Activated naive CD8-positive, alpha-beta T cell treated with anti-CD3 and anti-CD28 coated beads, Interleukin-2, amount 50 U/mL, for 16 hours (primary cell): Measurements from ENCODE around the gene LPCAT2.

Source experiments
- DNase-seq: peaks from one replicate; pipeline ENCODE4 v3.0.0-alpha.2; 2020; ENCODE audit warnings: low read depth, low spot score

The LPCAT2 gene

DNA sequence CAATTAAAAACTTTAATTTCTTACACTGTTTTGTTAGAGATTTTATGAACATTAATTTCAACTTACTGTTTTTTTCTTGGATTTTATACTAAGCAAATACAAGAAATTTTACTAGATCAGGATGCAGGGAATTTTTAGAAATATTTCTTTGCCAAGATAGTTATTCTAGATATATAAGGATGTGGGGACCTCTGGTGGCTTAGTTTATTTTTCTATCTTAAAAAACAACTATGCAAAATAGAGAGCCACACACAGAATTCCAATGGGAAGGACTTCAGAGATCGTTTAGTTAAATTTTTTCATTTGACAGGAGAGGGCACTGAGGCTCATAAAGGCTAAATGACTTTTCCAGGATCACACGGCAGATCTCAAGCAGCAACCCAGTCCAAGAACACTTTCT lies 34.6 kb downstream of the LPCAT2 start:
- no peak for DNase-seq

DNA sequence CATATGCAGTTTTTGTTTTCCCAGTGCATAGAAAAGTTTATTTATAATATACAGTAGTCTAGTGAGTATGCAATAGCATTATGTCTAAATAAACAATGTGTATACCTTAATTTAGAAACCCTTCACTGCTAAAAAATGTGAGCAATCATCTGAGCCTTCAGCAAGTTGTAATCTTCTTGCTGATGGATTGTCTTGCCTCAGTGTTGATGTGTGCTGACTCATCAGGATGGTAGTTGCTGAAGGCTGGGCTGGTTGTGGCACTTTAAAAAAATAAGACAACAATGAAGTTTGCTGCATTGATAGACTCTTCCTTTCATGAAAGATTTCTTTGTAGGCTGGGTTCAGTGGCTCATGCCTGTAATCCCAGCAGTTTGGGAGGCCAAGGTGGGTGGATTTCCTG lies 43.7 kb downstream of the LPCAT2 start:
- DNase-seq = no peak

DNA sequence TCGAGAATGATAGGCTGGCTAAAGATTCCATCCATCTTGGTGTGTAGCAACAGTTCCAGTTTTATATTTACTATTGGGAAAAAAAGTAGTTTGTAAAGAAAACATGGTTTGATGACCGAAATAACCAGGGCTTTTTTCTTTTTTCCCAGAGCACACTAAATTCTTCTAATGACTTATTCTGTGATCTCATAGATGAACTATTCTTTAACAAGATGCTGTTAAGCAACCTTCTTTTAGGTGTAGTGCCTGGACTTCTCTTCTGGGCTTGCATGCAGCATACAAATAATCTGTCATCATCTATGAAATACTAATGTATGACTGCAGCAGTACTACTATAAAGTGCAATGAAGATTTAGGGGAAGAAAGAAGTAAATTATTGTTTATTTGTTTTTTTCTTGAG lies 46.6 kb downstream of the LPCAT2 start:
- no peak for DNase-seq

DNA sequence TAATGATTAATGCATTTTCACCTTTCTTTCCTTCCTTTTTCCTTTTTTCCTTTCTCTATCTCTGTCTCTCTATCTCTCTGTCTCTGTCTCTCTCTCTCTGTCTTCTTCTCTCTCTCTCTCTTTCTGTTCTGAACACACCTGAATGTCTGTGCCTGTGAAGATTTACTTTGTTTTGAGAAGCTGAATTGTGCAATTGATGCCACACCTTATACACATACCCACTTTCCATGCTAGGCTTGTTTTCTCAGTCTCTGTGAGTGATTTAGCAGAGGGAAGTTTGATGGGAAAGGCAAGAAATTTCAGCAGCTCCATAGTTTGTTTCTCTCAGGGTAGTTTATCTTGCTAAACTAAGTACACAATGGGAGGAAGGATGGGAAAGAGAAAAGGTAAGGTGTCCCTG lies 48.3 kb downstream of the LPCAT2 start:
- no peak for DNase-seq

DNA sequence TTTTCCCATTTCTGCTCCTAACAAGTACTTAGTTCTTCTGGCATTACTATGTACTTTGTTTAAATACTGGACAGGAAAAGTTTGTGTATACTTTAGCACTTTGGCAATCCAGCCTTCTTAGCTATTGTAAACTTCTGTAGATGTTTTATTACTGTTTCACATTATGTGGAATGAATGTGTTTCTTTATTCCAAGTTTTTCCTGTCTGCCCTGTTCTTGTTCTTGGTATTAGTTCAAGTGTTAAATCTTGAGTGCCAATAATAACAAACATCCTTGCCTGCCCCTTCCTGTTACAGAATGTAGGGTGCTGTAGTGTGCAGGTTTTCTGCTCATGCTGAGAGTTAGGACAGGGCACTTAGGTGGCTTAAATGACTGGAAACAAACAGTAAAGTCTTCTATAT lies 50.4 kb downstream of the LPCAT2 start:
- no peak for DNase-seq

DNA sequence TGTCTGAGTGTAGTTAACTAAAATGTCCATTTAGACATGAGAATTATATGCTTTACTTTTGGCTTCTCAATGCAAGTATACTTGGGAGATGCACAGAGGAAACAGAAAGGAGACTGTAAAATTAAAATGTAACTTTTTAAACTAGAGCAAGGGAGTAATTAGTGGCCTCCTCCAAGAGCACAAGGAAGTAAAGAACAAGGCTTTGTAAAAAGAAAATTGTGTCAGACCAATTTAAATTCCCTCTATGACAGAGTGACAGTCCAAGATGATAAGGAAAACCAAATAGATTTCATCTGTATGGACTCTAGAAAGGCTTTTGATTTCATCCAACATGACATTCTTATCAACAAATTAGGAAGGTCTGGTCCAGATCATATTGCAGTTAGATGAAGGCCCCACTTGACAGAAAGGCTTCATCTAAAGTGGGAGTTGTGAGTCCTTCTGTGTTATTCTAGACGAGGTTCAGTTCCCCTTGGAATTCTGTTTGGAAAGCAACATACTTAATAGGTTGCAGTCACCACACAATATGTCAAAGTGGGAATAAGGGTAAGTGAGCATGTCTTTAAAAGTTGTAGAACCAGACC lies 51.2 kb downstream of the LPCAT2 start:
- no peak for DNase-seq

DNA sequence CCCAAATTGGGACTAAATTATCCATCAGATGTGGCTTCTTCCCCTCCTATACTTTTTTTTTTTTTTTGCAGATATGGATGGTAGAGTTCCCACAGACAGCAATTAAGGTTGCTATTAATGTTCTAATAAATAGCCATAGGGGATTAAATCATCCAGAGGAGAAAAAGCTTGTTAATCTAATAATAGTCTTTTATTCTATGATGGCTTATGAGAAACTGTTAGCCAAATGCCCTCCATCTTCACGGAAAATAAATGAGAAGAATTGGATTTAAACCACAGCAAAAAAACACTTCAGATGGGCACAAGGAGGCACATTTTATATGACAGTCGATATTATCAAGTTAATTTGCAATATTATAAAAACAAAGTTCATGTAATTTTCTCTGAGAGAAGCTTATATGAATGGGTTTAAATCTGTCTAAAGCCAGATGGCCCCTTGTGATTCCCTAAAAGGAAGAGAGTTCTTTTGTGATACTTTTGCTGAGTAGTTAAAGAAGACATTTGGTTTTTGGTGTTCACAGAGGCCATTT lies 52.5 kb downstream of the LPCAT2 start:
- DNase-seq = no peak

DNA sequence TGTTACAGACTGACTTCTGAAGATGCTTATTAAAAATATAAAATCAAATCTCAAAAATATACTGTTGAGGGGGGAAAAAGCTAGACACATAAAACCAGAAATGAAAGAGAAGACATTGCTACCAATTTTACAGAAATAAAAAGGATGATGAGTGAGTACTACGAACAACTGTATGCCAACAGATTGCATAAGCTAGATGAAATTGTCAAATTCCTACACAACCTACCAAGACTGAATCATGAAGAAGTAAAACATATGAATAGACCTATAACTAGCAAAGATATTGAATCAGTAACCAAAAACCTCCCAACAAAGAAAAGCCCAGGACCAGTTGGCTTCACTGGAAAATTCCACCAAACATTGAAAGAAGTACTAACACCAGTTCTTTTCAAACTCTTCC lies 54.1 kb downstream of the LPCAT2 start:
- no peak for DNase-seq

DNA sequence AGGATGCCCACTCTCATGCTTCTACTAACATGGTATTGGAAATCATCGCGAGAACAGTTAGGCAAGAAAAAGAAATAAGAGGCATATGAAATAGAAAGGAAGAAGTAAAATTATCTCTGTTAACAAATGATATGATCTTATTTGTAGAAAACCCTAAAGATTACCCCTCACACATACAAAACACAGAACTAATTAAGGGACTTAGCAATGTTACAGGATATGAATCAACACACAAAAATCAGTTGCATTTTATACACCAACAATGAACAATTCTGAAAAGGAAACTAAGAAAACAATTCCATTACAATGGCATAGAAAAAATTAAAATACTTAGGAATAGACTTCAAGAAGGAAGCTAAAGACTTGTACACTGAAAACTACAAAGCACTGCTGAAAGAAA lies 54.9 kb downstream of the LPCAT2 start:
- DNase-seq = no peak

DNA sequence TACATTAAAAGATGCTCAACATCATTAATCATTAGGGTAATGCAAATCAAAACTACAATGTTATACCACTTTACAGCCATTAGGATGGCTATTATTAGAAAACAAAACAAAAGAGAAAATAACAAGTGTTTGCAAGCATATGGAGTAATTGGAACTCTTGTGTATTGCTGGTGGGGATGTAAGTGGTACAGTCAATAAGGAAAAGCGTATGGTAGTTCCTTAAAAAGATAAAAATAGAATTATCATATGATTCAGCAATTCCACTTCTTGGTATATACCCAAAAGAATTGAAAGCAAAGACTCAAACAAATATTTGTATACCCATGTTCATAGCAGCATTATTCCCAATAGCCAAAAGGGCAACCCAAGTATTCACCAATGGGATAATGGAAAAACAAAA lies 56.2 kb downstream of the LPCAT2 start:
- DNase-seq = no peak

DNA sequence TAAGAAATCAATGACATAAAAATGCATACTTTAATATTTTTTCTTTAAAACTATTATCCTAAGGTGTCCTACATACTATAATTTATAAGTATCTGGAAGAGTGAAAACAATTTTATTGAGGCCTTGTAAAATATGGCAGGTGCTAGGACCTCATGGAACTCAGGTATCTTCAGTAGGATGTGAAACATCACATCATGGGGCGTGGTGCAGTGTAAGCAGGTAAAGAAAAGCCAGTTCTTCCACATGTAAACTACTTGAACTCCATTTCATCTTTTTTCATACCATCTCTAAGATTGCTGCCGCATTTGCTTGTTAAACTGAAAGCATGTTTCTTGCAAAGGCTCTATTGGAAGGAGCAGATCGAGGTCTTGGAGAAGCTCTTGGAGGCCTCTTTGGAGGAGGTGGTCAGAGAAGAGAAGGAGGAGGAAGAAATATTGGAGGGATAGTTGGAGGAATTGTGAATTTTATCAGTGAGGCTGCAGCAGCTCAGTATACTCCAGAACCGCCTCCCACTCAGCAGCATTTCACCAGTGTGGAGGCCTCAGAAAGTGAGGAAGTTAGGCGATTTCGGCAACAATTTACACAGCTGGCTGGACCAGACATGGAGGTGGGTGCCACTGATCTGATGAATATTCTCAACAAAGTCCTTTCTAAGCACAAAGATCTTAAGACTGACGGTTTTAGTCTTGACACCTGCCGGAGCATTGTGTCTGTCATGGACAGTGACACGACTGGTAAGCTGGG lies 57.7 kb downstream of the LPCAT2 start, which contains the start of gene CAPNS2:
CAPNS2 (plus strand) TSS at position 253 of the 744 bp plus-strand sequence; CDS start at position 326, 73 bp downstream.
- no peak for DNase-seq

DNA sequence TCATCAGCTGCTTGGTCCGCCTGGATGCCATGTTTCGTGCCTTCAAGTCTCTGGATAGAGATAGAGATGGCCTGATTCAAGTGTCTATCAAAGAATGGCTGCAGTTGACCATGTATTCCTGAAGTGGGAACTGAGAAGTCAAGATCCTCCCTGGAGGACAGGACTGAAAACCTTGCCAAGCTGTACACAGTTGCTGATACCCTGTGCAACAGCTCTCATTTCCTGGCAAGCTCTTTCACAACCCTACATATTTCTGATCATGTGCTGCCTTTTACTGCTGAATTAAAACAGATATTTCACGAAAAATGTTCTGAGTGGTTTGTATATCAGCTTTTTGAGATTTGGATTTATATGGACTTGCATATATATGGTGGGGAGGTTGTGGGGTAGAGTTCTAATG lies 58.5 kb downstream of the LPCAT2 start:
- no peak for DNase-seq

DNA sequence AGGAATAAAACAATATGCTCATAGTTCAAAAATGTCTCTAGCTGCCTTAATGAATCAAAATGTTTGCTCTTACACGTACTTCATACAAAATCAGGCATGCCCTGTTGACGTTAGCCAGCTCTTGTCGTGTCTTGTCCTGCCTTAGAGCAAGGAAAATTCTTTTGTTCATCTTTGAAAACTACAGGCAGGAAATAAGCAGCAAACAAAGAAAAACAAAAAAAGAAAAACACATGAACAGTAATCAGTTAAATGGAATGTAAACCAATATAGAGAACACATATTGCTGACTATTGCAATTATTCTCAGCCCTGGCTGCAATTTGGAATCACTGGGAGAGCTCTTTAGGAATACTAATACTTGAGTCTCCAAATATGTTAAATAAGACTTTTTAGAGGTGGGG lies 59.3 kb downstream of the LPCAT2 start:
- DNase-seq = no peak

DNA sequence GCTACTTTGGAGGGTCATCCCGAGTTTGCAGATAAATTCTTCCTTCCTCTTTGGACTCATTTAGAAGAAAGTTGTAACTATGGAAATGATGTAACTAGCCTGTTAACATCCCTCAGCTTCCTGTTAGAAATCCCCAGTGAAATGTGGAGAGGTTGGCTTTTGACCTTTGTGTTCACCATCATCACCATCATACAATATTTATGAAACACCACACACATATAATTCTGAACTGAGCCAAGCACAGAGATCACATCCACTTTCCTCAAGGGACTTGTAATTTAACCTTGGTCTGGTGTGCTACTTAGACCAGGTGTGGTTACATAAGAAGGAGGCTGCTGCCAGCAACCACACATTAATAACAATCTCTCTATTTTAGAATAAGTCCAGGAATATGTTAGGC lies 60.2 kb downstream of the LPCAT2 start:
- DNase-seq = no peak

DNA sequence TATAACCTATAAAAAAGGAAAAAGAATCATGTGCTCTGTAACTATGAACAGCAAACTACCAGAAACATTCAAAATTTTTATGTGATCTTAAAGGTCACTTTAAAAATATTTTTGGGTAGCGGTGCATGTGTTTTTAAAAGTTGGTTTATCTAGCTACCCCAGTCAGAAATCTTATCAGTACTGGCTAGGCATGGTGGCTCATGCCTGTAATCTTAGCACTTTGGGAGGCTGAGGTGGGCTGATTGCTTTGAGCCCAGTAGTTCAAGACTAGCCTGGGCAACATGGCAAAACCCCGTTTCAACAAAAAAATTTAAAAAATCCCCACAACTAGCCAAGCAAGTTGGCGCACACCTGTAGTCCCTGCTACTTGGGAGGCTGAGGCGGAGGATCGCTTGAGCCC lies 61.3 kb downstream of the LPCAT2 start:
- no peak for DNase-seq

DNA sequence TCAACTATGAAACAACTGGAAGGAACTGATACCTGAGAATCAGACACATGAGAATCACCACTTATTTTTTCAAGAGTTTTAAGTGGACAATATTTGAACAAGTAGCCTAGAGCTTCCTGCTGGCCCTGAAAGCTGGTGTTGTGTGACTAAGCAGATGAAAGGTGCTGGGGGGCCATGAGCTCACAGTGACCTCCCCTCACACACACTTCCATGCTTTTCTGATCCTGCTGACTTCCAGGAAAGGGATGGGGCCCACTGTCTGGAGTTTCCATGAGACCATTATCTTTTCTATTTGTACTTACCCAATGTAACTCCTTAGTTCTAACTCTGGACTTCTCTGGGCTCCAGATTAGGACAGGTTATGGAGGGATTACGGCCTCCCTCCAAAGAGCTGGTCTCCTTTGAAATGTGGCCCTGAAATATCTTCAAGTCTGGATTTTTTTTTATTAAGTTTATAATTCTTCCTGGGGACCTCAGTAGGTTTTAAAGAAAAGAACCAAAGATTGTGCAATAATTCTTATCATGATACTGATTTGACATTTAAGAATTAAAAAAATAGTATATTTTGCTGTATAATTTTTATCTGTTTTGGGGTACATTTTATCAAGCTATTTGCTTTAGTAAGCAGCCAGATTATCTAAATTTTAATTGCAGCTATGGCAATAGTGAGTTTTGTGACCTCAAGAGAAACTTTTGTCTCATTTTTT lies 62.5 kb downstream of the LPCAT2 start:
- DNase-seq = no peak

DNA sequence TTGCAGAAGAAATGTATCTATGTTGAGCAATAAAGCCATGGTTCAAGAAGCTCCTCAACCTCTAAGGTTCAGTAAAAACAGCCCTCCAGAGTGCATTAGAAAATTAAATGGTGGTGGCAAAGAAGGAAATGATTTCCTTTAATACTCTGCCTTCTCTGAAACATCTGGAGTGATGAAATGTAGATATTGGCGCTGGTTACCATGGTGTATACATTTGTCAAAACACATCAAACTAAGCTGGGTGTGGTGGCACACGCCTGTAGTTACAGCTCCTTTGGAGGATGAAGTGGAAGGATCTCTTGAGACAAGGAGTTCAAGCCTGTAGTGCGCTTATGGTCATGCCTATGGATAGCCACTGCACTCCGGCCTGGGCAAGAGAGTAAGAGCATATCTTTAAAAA lies 63.6 kb downstream of the LPCAT2 start:
- no peak for DNase-seq

DNA sequence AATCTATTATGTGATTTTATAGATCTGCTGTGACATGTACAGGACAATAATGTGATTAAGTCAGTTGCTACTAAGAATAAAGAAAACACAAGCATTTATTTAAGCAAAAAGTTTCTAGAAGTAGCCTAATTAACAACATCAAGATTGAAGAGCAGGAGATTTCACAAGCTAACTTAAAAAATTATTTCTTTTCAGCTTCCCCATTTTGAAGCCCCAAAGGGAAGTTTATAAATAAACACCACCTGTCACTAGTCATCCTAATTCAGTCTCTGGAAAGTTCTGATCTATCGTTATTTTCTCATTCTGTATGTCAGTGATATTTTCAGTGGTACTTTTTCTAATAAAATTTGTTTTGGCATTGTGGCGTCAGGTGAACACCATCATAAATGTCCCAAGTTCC lies 65.9 kb downstream of the LPCAT2 start:
- DNase-seq = no peak

DNA sequence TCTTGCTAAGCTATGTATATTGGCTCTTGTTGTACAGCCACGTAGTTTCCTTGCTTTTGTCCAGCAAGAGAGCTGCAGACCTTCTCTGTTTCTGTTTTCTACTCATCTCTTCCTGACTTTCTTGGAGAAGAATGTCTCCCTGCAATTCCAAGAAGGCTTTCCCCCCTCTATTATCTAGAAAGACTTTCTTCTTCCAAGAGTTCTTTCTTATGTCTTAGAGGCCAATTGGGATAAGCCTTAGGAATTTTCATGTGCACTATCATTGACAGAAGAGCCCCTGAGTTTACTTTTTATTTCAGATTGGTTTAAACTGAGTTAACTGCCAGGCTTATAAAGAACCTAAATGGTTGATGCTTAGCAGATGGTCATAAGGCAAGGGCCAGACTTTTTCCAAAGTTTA lies 66.6 kb downstream of the LPCAT2 start:
- no peak for DNase-seq

DNA sequence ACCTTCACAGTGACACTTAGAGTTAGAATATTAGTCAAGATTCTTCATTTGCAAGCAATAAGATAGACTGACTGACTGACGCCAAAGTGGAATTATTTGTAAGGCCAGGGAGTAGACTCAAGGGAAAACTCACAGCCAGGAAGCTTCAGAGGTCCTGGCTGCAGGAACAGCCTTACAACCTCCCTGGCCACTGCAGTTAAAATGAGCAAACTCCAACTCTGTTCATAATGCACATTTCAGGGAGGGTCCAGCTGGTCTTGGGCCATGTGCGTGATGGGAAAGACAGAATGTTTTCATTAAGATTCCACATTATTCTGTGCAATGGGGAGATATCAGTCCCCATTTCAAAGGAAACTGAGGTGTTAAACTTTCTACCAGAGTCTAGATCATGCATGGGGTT lies 67.5 kb downstream of the LPCAT2 start:
- DNase-seq = no peak

DNA sequence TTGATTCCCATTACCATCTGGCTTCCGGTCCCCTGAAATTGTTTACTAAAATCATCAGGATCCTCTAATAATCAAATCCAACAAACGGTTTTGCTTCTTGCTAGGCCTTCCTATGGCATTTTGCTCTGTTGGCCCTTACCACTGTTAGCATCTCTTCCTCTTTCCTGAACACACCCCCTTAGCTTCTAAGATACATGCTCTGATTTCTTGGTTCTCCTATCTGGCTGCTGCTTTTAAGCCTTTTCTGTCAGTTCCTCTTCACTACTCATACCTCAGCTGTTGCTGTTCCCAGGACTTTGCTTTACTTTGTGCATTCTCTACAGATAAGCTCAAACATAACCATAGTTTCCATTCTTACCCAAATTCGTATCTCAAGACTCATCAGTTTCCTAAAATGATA lies 69.0 kb downstream of the LPCAT2 start:
- DNase-seq = no peak

DNA sequence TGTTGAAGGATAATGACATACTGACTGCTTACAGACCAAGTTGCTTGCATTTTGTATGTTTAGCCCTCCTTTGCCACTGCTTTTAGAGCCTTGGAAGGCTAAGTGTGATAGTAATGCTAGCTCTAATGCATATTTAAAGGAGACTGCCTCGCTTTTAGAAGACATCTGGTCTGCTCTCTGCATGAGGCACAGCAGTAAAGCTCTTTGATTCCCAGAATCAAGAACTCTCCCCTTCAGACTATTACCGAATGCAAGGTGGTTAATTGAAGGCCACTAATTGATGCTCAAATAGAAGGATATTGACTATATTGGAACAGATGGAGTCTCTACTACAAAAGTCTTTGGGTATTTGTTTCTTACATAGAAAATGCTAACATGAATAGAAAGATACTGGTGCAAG lies 76.8 kb downstream of the LPCAT2 start:
- no peak for DNase-seq

DNA sequence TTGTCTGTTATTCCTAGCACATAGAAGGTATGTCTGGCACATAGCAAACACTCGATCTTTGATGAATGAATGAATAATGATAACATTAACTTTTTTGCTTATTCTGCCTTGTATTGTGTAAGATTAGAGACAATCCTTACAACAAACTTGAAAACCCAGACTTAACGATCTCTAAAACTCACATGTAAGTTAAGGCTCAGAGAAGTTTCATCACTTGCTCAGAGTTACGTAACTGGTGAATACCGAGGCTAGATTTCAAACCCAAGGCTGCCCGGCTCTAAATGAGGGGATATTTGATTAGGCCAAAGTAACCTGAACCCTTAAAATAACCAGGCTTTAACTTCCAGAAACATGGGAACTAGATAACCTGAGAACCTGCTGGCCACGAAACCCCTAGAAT lies 79.9 kb downstream of the LPCAT2 start:
- DNase-seq = no peak
